ENCODE measurements around the gene NGFR. TPM values are rescaled to one million over a fixed set of nuclear protein-coding genes. Genes with fewer than 3 reads are reported as not detected.

NGFR gene
- total RNA-seq, 1 experiment from 2014 or later = 1.6 TPM

GRCh38 chr17:49506282-49506681 is 11.2 kb downstream of the NGFR start:
- Histone ChIP-seq H3K9me3 (ENCODE audit: control insufficient read depth, insufficient read depth, low read depth, low read length) (no peaks in the 10 kb centered on the region), H3K4me3 (ENCODE audit: low read depth in 2 of 2, low read length in 2 of 2) (no peak overlapping the region), H3K27me3 (ENCODE audit: control insufficient read depth, insufficient read depth, low read length) (no peaks in the 10 kb centered on the region), H3K4me1 (ENCODE audit: control insufficient read depth, insufficient read depth, low read length) (peaks cover 17% of the 10 kb centered on the region), H3K36me3 (ENCODE audit: control insufficient read depth, insufficient read depth, low read length) (no peaks in the 10 kb centered on the region), H3K27ac (ENCODE audit: low read length) (no peak overlapping the region)
- ChIA-PET CTCF (no interaction called here), POLR2A (no interaction called here)
- no peak for ATAC-seq
- DNase-seq (ENCODE audit: low read depth, low spot score) = no peak
- TF ChIP-seq POLR2AphosphoS5 (IDR thresholded peaks at IDR 0.05; ENCODE audit: low read depth, low read length) = no peak
- no peak for TF ChIP-seq TCF7L2 (IDR thresholded peaks at IDR 0.05; ENCODE audit: low read depth, low read length)
- TF ChIP-seq CTCF (IDR thresholded peaks at IDR 0.05) = no peak
- TF ChIP-seq SIN3A (IDR thresholded peaks at IDR 0.05; ENCODE audit: borderline replicate concordance, insufficient read depth, low read depth, low read length) = no peak
- no peak for TF ChIP-seq REST (IDR thresholded peaks at IDR 0.05; ENCODE audit: insufficient read depth in 1 of 2, low read depth in 2 of 2, low read length in 1 of 2)
- in situ Hi-C loops (cut with HindIII; ENCODE audit: low pct_unique_long_range_greater_than_20kb, low sequenced_read_pairs) = no loop called here
- no TSS peak for BruUV-seq (replicated peaks)
- intact Hi-C loops (cut with micrococcal nuclease; ENCODE audit: unreplicated experiment) = no loop called here

GRCh38 chr17:49508061-49508865 is 13.2 kb downstream of the NGFR start:
- intact Hi-C loops (cut with micrococcal nuclease; ENCODE audit: unreplicated experiment) = no loop called here
- no peaks in the 10 kb centered on the region for H3K27me3 ChIP-seq (ENCODE audit: control insufficient read depth, insufficient read depth, low read length)
- TF ChIP-seq SIN3A (IDR thresholded peaks at IDR 0.05; ENCODE audit: borderline replicate concordance, insufficient read depth, low read depth, low read length) (no peak), POLR2AphosphoS5 (IDR thresholded peaks at IDR 0.05; ENCODE audit: low read depth, low read length) (no peak), TCF7L2 (IDR thresholded peaks at IDR 0.05; ENCODE audit: low read depth, low read length) (no peak), CTCF (IDR thresholded peaks at IDR 0.05) (no peak), REST (IDR thresholded peaks at IDR 0.05; ENCODE audit: insufficient read depth in 1 of 2, low read depth in 2 of 2, low read length in 1 of 2) (no peak)
- peaks cover 17% of the 10 kb centered on the region for H3K4me1 ChIP-seq (ENCODE audit: control insufficient read depth, insufficient read depth, low read length)
- H3K27ac ChIP-seq (ENCODE audit: low read length) = peak overlapping the region; percentile 2; the same call in 1 of the 2 replicates
- H3K9me3 ChIP-seq (ENCODE audit: control insufficient read depth, insufficient read depth, low read depth, low read length) = no peaks in the 10 kb centered on the region
- BruUV-seq (replicated peaks) = no TSS peak
- POLR2A ChIA-PET = interaction anchor here (0.5 kb wide), 1 partner anchor 1358 kb away, joined by 5 read pairs; the partner anchor contains the start of gene TOB1
- H3K36me3 ChIP-seq (ENCODE audit: control insufficient read depth, insufficient read depth, low read length) = no peaks in the 10 kb centered on the region
- H3K4me3 ChIP-seq (ENCODE audit: low read depth in 2 of 2, low read length in 2 of 2) = peak overlapping the region in 1 of 2 experiments; percentile 31; a peak in 1 of 4 replicates
- in situ Hi-C loops (cut with HindIII; ENCODE audit: low pct_unique_long_range_greater_than_20kb, low sequenced_read_pairs) = no loop called here
- peak; percentile 71 for ATAC-seq
- no peak for DNase-seq (ENCODE audit: low read depth, low spot score)
- CTCF ChIA-PET = interaction anchor here (0.6 to 1.3 kb wide), 4 partner anchors 11 to 72 kb away, joined by 4 to 9 read pairs (median 4); no protein-coding TSS in a partner anchor
